NCI-H187 (cell line): ENCODE results near the gene C5orf24.
"Not testable (repeated sequence)": the region's sequence is repeated elsewhere in the genome, so short reads cannot be mapped to it uniquely, and the experiment has no call there.

ENCODE experiments used
- DNase-seq, 2 experiments: peaks; one replicate each; lab custom pipeline; 2025; lab: John Stamatoyannopoulos, UW

The C5orf24 gene

DNA sequence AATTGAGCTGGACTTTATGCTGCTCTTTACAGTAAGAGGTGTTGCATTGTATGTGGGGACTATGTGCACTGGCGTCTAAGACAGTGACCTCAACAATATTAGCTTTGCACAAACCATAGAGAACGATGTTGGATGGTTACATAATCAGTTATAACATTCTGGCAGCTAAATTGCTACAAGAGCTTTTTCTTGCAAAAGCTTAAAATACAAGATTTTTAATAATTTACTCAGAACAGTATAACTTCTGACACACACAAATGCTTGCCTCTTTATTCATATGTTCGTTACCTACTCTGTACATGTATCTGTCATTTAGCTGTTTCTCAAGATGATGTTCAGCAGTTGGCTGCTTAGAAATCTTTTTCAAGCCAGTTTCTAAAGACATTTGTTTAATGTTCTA, 11.6 kb downstream of the C5orf24 start:
- DNase-seq, result no peak

GRCh38 chr5:134864707-134865106, 18.9 kb downstream of the C5orf24 start:
- DNase-seq, result no peak

GRCh38 chr5:134873494-134873893, 27.7 kb downstream of the C5orf24 start:
- no peak for DNase-seq

GRCh38 chr5:134873987-134874830, 28.4 kb downstream of the C5orf24 start, which contains the start of gene TXNDC15:
TSS of gene TXNDC15 (plus strand) at chr5:134874371. CDS start at chr5:134874428, 57 bp downstream.
- peak; percentile 49 to 70 for DNase-seq

DNA sequence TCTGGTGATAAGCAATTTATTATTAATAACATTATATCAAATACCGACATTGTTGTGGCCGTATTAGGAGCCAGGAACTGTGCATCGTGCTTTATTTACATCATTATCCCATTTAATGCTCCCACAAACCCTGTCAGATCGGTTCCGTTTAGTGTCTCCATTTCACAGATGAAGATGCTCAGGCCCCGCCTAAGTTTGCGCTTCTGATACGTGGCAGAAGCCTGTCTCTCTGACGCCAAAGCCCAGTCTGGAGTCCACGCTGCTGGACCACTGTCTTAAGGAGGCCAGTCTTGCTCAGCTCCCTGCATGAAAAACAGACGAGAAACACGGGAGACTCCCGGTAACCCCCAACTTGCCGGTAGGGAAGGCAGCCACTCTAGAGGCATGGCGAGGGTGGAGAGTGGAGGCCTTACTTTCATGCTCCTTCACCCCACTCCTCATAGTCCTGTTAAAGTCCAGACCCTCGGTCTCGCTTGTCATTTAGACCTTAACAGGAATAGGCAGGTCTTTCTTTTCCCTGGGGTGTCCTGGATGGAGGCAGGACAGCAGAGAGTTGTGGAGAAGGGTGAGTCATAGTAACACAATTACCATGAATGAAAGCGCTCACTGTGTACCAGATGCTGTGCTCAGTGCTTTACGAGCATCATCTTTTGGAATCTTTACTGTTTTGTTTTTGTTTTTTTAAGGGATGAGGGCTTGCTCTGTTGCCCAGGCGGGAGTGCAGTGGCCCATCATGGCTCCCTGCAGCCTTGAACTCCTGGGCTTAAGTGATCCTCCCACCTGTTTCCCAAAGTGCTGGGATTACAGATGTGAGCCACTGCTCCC, 29.3 kb downstream of the C5orf24 start:
- DNase-seq, result peak in 1 of 2 experiments; percentile 13

GRCh38 chr5:134877159-134877558, 31.4 kb downstream of the C5orf24 start:
- no peak for DNase-seq

GRCh38 chr5:134878403-134878802, 32.6 kb downstream of the C5orf24 start:
- no peak for DNase-seq

DNA sequence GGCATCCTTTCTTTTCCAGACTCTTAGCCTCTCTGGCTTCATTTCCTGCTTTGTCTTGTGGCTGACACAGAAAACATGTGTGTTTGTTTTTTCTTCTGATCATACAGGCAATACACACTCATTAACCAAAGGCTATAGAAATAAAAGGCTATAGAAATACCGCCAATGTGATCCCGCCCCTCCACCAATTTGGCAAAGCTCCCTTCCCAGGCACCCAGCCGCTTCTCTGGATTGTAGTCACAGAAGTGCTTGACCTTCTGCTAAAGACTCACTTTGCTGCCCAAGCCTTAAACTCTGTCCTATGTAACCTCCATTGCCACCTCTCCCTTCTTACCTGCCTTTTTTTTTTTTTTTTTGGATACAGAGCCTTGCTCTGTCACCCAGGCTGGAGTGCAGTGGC, 33.7 kb downstream of the C5orf24 start:
- no peak for DNase-seq

DNA sequence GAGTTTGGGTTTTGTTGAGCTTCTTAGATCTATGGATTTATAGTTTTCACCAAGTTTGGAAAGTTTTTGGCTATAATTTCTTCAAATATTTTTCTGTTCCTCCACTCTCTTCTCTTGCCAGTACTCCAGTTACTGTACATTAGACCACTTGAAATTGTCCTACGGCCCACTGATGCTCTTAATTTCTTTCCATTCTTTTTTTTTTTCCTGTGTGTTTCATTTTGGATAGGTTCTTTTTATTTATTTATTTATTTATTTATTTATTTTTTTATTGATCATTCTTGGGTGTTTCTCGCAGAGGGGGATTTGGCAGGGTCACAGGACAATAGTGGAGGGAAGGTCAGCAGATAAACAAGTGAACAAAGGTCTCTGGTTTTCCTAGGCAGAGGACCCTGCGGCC, 35.2 kb downstream of the C5orf24 start:
- DNase-seq, result not testable (repeated sequence)

- not testable (repeated sequence) for DNase-seq
These were observed 35.9 kb downstream of the C5orf24 start for GRCh38 chr5:134881711-134882110.

DNA sequence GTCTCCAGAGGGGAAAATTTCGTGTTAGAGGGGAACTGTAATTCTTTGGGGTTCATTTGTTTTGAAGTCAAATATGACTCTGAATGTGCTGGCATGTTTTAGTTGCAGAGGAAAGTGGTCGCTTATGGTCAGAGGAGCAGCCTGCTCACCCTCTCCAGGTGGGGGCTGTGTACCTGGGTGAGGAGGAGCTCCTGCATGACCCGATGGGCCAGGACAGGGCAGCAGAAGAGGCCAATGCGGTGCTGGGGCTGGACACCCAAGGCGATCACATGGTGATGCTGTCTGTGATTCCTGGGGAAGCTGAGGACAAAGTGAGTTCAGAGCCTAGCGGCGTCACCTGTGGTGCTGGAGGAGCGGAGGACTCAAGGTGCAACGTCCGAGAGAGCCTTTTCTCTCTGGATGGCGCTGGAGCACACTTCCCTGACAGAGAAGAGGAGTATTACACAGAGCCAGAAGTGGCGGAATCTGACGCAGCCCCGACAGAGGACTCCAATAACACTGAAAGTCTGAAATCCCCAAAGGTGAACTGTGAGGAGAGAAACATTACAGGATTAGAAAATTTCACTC, 41.9 kb downstream of the C5orf24 start:
- DNase-seq, result no peak

GRCh38 chr5:134889335-134889734, 43.6 kb downstream of the C5orf24 start:
- no peak for DNase-seq

GRCh38 chr5:134891473-134891872, 45.7 kb downstream of the C5orf24 start:
- DNase-seq, result no peak

DNA sequence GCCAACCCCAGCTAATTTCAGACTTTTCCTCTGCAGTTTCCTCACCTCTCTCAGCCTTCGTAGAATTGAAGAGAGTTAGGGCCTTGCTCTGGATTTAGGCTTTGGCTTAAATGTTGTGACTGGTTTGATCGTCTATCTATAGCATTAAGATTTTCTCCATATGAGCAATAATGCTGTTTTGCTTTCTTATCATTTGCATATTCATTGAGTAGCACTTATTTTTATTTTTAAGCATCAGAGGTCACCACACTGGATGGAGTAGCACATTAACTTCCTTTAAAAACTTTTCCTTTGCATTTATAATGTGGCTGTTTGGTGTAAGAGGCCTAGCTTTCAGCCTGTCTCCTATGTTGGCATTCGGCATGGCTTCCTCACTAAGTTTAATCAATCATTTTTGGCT, 46.5 kb downstream of the C5orf24 start:
- no peak for DNase-seq

DNA sequence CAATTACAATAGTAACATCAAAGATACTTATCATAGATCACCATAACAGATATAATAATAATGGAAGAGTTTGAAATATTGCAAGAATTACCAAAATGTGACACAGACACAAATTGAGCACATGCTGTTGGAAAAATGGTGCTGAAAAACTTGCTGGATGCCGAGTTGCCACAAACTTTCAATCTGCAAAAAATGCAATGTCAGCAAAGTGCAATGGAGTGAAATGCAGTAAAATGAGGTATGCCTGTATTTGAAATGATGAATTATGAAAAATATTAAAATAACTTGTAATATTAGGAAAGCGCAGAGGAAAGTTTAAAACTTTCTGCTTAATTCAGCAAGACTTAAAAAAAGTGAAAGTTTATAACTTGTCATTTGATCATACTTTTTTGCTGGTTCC, 47.2 kb downstream of the C5orf24 start:
- DNase-seq, result no peak

- DNase-seq, result no peak
These were observed 48.2 kb downstream of the C5orf24 start for GRCh38 chr5:134893748-134894505.

DNA sequence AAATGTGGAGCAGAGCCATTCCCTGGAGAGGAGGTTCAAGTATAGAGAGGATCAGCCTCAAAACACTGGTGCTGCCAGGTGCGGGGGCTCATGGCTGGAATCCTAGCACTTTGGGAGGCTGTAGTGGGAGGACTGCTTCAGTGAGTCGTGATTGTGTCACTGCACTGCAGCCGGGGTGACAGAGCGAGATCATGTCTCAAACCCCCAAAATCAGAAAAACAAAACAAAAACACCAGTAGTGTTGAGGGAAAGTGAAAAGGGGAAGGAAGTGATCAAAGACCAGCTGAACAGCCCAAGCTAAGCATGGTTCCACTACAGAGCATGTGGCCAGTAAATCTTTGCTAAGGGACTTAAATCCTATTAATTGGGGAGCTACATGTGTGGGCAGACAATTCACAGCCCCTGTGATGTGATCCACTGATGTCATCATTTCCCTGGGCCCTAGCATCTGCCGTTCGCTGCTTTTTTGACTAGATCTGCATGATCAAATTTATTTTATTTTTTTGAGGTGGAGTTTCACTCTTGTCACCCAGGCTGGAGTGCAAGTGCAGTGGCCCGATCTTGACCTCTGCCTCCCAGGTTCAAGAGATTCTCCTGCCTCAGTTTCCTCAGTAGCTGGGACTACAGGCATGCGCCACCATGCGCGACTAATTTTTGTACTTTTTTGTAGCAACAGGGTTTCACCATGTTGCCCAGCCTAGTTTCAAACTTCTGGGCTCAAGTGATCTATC, 56.5 kb downstream of the C5orf24 start:
- no peak for DNase-seq

GRCh38 chr5:134904610-134905245, 59.0 kb downstream of the C5orf24 start, which contains the start of gene PCBD2:
TSS of gene PCBD2 (plus strand) at chr5:134905131. CDS start at chr5:134905140, 9 bp downstream.
- DNase-seq, result peak; percentile 67 to 79

- DNase-seq, result peak; percentile 54 to 65
These were observed 59.7 kb downstream of the C5orf24 start for GRCh38 chr5:134905246-134905996.

DNA sequence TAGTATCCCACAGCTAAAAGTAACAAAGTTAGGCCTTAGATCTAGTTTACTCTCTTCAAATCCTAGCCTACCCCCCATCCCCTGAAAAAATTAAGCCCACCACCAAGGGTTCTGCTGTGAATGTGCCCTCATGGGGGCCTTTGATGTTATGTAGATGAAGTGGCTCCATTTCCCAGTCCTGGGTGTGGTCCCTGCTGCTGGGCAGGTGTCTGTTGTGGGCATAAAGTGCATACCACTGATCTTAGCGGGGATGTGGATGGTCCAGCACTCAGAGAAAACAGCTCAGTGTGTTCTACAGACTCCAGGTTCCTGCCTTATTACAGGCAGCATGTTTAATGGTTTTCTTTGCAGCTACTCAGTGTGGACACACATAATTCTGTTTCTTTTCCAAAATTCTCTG, 61.0 kb downstream of the C5orf24 start:
- DNase-seq, result no peak
